Thymus (tissue), 11 donors: ENCODE data around the gene CFI. TPM values are rescaled to one million over a fixed set of nuclear protein-coding genes. Genes with fewer than 3 reads are reported as not detected.
"Not testable (repeated sequence)": the region's sequence is repeated elsewhere in the genome, so short reads cannot be mapped to it uniquely, and the experiment has no call there.

Experiments
- DNase-seq, 9 donors: peaks; one replicate each; pipeline ENCODE4 v3.0.0-alpha.2; 2013; ENCODE audit warnings: low spot score in 9 of 9, low read depth in 6 of 9, missing footprints in 1 of 9
- H3K27ac ChIP-seq, 2 donors: one replicate each; pipeline ENCODE4 v1.5.1; 2013; ENCODE audit warnings: control low read depth in 1 of 2, low read depth in 1 of 2, low read length in 1 of 2, mild to moderate bottlenecking in 1 of 2, moderate library complexity in 1 of 2
- H3K27me3 ChIP-seq, 2 donors: one replicate each; pipeline ENCODE4 v1.5.1; 2013; ENCODE audit warnings: low read length in 1 of 2; ENCODE audit not compliant: control insufficient read depth in 2 of 2, insufficient read depth in 1 of 2
- H3K36me3 ChIP-seq, 2 donors: one replicate each; pipeline ENCODE4 v1.5.1; 2013; ENCODE audit warnings: low read length in 1 of 2, mild to moderate bottlenecking in 1 of 2, moderate library complexity in 1 of 2; ENCODE audit not compliant: control insufficient read depth in 2 of 2, insufficient read depth in 2 of 2
- H3K4me1 ChIP-seq, 2 donors: one replicate each; pipeline ENCODE4 v1.5.1; 2013; ENCODE audit warnings: low read length in 2 of 2; ENCODE audit not compliant: control insufficient read depth in 2 of 2, insufficient read depth in 2 of 2
- H3K4me3 ChIP-seq, 2 donors: one replicate each; pipeline ENCODE4 v1.5.1; 2013; ENCODE audit warnings: low read length in 2 of 2, control low read depth in 1 of 2, mild to moderate bottlenecking in 1 of 2
- H3K9me3 ChIP-seq, 2 donors: one replicate each; pipeline ENCODE4 v1.5.1; 2013; ENCODE audit warnings: low read length in 1 of 2, mild to moderate bottlenecking in 1 of 2; ENCODE audit not compliant: control insufficient read depth in 2 of 2, insufficient read depth in 1 of 2
- WGBS: extraction: QIAGEN DNeasy Blood & Tissue Kit; methylation state at CpG from one replicate; pipeline ENCODE4 v1.1.7; 2013; 5-methylcytosine and 5-hydroxymethylcytosine counted together
- polyA plus RNA-seq: library from polyadenylated mRNA; stranded (reverse); fragments of 200-250 nt; gene quantifications from one replicate; pipeline ENCODE4 v1.2.3, GENCODE V29; 2013
- total RNA-seq: library from RNA; stranded (reverse); fragments of 120-200 nt; gene quantifications from one replicate; pipeline ENCODE4 v1.2.4, GENCODE V29; 2013
- donor health status: healthy.

Gene CFI
- total and polyA plus RNA-seq, 2 donors = 3.0 to 8.4 TPM

- H3K4me3 ChIP-seq = no peak overlapping the region
- no peak overlapping the region for H3K27ac ChIP-seq
- 75% methylated on average over 4 of the region's 4 CpGs for WGBS
- H3K4me1 ChIP-seq = no peaks in the 10 kb centered on the region
- H3K9me3 ChIP-seq = no peaks in the 10 kb centered on the region
- no peaks in the 10 kb centered on the region for H3K36me3 ChIP-seq
- peak in 2 of 9 donors; percentile 15 to 33 for DNase-seq
- H3K27me3 ChIP-seq = no peaks in the 10 kb centered on the region
Measured at GRCh38 chr4:109803924-109804571, 2.2 kb upstream of the CFI start.

- Histone ChIP-seq H3K27me3 (no peaks in the 10 kb centered on the region), H3K4me3 (no peak overlapping the region), H3K36me3 (no peaks in the 10 kb centered on the region), H3K4me1 (no peaks in the 10 kb centered on the region), H3K27ac (no peak overlapping the region), H3K9me3 (peaks cover 0 to 3% of the 10 kb centered on the region in 2 donors)
- no peak for DNase-seq
- WGBS = 84% methylated on average over 4 of the region's 4 CpGs
Measured at GRCh38 chr4:109801099-109801789, 555 bp downstream of the CFI start.

GRCh38 chr4:109798866-109799265 lies 2.9 kb downstream of the CFI start:
- DNase-seq = no peak
- Histone ChIP-seq H3K4me3 (no peak overlapping the region), H3K27me3 (no peaks in the 10 kb centered on the region), H3K27ac (no peak overlapping the region), H3K9me3 (peaks cover 0 to 7% of the 10 kb centered on the region in 2 donors), H3K4me1 (no peaks in the 10 kb centered on the region), H3K36me3 (no peaks in the 10 kb centered on the region)

GRCh38 chr4:109795059-109795458 lies 6.7 kb downstream of the CFI start:
- Histone ChIP-seq H3K27ac (no peak overlapping the region), H3K4me1 (no peaks in the 10 kb centered on the region), H3K4me3 (no peak overlapping the region), H3K36me3 (no peaks in the 10 kb centered on the region), H3K9me3 (peaks cover 0 to 7% of the 10 kb centered on the region in 2 donors), H3K27me3 (no peaks in the 10 kb centered on the region)
- 98% methylated on average over 6 of the region's 6 CpGs for WGBS
- DNase-seq = no peak

GRCh38 chr4:109787807-109788206 lies 14.0 kb downstream of the CFI start:
- no peak overlapping the region for H3K4me3 ChIP-seq
- no peak overlapping the region for H3K27ac ChIP-seq
- H3K36me3 ChIP-seq = no peaks in the 10 kb centered on the region
- 100% methylated on average over 1 of the region's 1 CpG for WGBS
- no peak for DNase-seq
- no peaks in the 10 kb centered on the region for H3K27me3 ChIP-seq
- H3K9me3 ChIP-seq = no peaks in the 10 kb centered on the region
- no peaks in the 10 kb centered on the region for H3K4me1 ChIP-seq

GRCh38 chr4:109786846-109787245 lies 15.0 kb downstream of the CFI start:
- no peak for DNase-seq
- H3K36me3 ChIP-seq = no peaks in the 10 kb centered on the region
- no peaks in the 10 kb centered on the region for H3K27me3 ChIP-seq

GRCh38 chr4:109782092-109782491 lies 19.7 kb downstream of the CFI start:
- H3K4me1 ChIP-seq, H3K27me3 ChIP-seq, DNase-seq, H3K4me3 ChIP-seq, H3K9me3 ChIP-seq, H3K27ac ChIP-seq, H3K36me3 ChIP-seq: not testable (repeated sequence)
- 91% methylated on average over 2 of the region's 2 CpGs for WGBS

More at GRCh38 chr4:109786846-109787245, 15.0 kb downstream of the CFI start:
- H3K9me3 ChIP-seq = no peaks in the 10 kb centered on the region
- WGBS = 97% methylated on average over 1 of the region's 1 CpG
- H3K4me3 ChIP-seq = no peak overlapping the region
- no peaks in the 10 kb centered on the region for H3K4me1 ChIP-seq
- no peak overlapping the region for H3K27ac ChIP-seq

- no peaks in the 10 kb centered on the region for H3K36me3 ChIP-seq
- no peak overlapping the region for H3K27ac ChIP-seq
- no peaks in the 10 kb centered on the region for H3K4me1 ChIP-seq
- H3K4me3 ChIP-seq = no peak overlapping the region
- H3K27me3 ChIP-seq = no peaks in the 10 kb centered on the region
- no peak for DNase-seq
- 96% methylated on average over 5 of the region's 5 CpGs for WGBS
- H3K9me3 ChIP-seq = no peaks in the 10 kb centered on the region
Measured at GRCh38 chr4:109764789-109765402, 36.9 kb downstream of the CFI start.

GRCh38 chr4:109764376-109764775 lies 37.4 kb downstream of the CFI start:
- 94% methylated on average over 2 of the region's 2 CpGs for WGBS
- Histone ChIP-seq H3K27me3 (no peaks in the 10 kb centered on the region), H3K4me3 (no peak overlapping the region), H3K36me3 (no peaks in the 10 kb centered on the region), H3K9me3 (no peaks in the 10 kb centered on the region), H3K4me1 (no peaks in the 10 kb centered on the region), H3K27ac (no peak overlapping the region)
- DNase-seq = no peak
